ENCODE data around the gene GPR37.

The GPR37 gene

DNA sequence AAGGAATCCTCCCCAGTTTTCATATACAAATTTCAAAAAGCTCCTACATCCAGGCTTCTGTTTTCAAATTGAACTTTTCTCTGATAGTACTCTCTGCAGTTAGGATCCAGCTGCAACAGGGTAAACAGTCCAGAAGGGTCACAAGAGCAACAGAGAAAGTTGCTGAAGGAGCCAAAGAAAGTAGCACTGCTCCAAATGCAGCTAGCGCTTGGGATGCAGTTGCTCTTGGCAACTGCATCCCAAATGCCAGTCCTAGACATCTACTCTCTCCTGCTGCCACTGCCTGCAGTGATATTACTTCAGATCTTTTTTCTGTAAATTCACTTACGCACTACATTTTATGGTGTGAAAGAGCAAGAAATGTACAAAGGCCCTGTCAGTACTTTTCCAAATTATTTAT, 14.6 kb downstream of the GPR37 start:
- H3K4me3 ChIP-seq (ENCODE audit: control insufficient read depth, low read depth, low read length), result no peak overlapping the region
- TF ChIP-seq, protein P1, sequence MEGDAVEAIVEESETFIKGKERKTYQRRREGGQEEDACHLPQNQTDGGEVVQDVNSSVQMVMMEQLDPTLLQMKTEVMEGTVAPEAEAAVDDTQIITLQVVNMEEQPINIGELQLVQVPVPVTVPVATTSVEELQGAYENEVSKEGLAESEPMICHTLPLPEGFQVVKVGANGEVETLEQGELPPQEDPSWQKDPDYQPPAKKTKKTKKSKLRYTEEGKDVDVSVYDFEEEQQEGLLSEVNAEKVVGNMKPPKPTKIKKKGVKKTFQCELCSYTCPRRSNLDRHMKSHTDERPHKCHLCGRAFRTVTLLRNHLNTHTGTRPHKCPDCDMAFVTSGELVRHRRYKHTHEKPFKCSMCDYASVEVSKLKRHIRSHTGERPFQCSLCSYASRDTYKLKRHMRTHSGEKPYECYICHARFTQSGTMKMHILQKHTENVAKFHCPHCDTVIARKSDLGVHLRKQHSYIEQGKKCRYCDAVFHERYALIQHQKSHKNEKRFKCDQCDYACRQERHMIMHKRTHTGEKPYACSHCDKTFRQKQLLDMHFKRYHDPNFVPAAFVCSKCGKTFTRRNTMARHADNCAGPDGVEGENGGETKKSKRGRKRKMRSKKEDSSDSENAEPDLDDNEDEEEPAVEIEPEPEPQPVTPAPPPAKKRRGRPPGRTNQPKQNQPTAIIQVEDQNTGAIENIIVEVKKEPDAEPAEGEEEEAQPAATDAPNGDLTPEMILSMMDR (conservative IDR thresholded peaks at IDR 0.05; ENCODE audit: control insufficient read depth, insufficient read depth, low read depth, low read length), result no peak
- DNase-seq (ENCODE audit: low read depth), result no peak

- DNase-seq (ENCODE audit: low read depth), result no peak
- no peak overlapping the region for H3K4me3 ChIP-seq (ENCODE audit: control insufficient read depth, low read depth, low read length)
- TF ChIP-seq, protein P1 (conservative IDR thresholded peaks at IDR 0.05; ENCODE audit: control insufficient read depth, insufficient read depth, low read depth, low read length), result no peak
Measured at GRCh38 chr7:124747072-124747471, 18.5 kb downstream of the GPR37 start.

- no peak for DNase-seq (ENCODE audit: low read depth)
- no peak overlapping the region for H3K4me3 ChIP-seq (ENCODE audit: control insufficient read depth, low read depth, low read length)
- TF ChIP-seq, protein P1 (conservative IDR thresholded peaks at IDR 0.05; ENCODE audit: control insufficient read depth, insufficient read depth, low read depth, low read length), result no peak
Measured at GRCh38 chr7:124738639-124739038, 27.0 kb downstream of the GPR37 start.

- H3K4me3 ChIP-seq (ENCODE audit: control insufficient read depth, low read depth, low read length), result no peak overlapping the region
- TF ChIP-seq, protein P1 (conservative IDR thresholded peaks at IDR 0.05; ENCODE audit: control insufficient read depth, insufficient read depth, low read depth, low read length), result no peak
- DNase-seq (ENCODE audit: low read depth), result no peak
Measured at GRCh38 chr7:124737760-124738300, 27.8 kb downstream of the GPR37 start.

DNA sequence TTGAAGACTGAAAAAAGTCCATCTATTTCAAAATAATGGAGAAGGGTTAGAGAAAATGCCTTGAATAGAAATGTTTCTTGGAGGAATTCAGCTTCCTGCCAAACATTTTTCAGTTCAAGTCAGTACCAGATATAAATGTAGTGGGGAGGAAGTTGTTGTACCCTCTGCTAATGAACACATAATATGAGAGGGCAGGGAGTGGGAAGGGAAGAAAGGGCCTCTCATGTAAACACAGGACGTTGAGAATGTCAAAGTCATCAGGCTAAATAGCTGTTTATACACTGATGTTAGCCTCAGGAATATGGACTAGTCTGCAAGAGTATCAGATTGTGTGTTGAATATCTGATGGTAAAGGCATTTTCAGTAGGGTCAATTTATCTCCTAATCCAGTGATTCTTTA, 37.0 kb downstream of the GPR37 start:
- DNase-seq (ENCODE audit: low read depth), result no peak

DNA sequence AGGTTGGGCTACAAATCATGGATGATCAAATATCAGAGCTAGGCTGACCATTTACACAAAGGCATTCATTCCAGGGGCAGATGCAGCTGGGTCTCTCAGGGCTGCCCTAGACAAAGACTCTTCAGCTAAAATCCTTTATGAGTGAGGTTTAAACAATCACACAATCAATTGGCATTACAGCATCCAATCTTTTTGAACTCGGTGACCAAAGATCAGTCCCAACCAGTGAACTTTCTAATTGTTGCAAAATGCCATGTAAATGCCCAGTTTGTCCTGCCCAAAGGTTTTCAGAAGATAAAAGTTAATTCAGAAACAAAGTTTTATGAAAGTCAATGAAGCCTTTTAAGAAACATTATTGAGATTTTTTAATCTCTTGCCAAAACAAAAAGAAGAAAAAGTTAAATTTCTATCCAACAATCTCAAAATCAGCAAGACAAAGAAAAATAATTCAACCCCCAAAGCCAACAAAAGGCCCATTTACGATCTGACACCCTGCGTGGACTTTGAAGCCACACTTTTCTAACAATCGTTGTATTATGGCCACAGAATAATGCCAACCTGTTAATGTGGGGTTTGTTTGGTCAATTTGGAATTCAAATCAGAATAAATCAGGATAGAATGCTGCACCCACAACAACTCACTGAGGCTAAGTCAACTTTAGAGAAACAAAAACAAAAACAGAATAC, 40.9 kb downstream of the GPR37 start:
- H3K4me3 ChIP-seq (ENCODE audit: control insufficient read depth, low read depth, low read length), result no peak overlapping the region
- TF ChIP-seq, protein P1 (conservative IDR thresholded peaks at IDR 0.05; ENCODE audit: control insufficient read depth, insufficient read depth, low read depth, low read length), result no peak
- no peak for DNase-seq (ENCODE audit: low read depth)

More for the DNA sequence above, 37.0 kb downstream of the GPR37 start:
- TF ChIP-seq, protein P1 (conservative IDR thresholded peaks at IDR 0.05; ENCODE audit: control insufficient read depth, insufficient read depth, low read depth, low read length), result no peak
- H3K4me3 ChIP-seq (ENCODE audit: control insufficient read depth, low read depth, low read length), result no peak overlapping the region

Measured in fibroblast of mammary gland (primary cell).